BLaER1 treated with 17β-estradiol and CSF1 and Interleukin-3, amounts not matched to agents 10 nM and 100 nM (cell line): ENCODE measurements around the gene STOML1.

Source experiments
- H3K27ac ChIP-seq, 11 experiments: shearing (Covaris generic); formaldehyde crosslinking; 2 replicates each; pipeline ENCODE4 v1.8.1; 2022
- H3K27me3 ChIP-seq, 11 experiments: shearing (Covaris generic); formaldehyde crosslinking; 2 replicates each; pipeline ENCODE4 v1.8.1; 2022
- H3K36me3 ChIP-seq, 11 experiments: shearing (Covaris generic); formaldehyde crosslinking; 2 replicates each; pipeline ENCODE4 v1.8.1; 2022
- H3K4me1 ChIP-seq, 10 experiments: shearing (Covaris generic); formaldehyde crosslinking; 2 replicates each; pipeline ENCODE4 v1.8.1; 2022
- H3K4me2 ChIP-seq, 11 experiments: shearing (Covaris generic); formaldehyde crosslinking; 2 replicates each; pipeline ENCODE4 v1.8.1; 2022
- H3K4me3 ChIP-seq, 10 experiments: shearing (Covaris generic); formaldehyde crosslinking; 2 replicates each; pipeline ENCODE4 v1.8.1; 2022
- H3K9ac ChIP-seq, 11 experiments: shearing (Covaris generic); formaldehyde crosslinking; 2 replicates each; pipeline ENCODE4 v1.8.1; 2022
- H3K9me3 ChIP-seq, 11 experiments: shearing (Covaris generic); formaldehyde crosslinking; replicated peaks in 1 of 11; 2 replicates each; pipeline ENCODE4 v1.8.1; 2022
- H4K20me1 ChIP-seq, 11 experiments: shearing (Covaris generic); formaldehyde crosslinking; 2 replicates each; pipeline ENCODE4 v1.8.1; 2022
- Cebpa-rat ChIP-seq, 11 experiments: shearing (Covaris generic); IDR thresholded peaks; 2 replicates each; pipeline ENCODE4 v1.8.1; 2022

The STOML1 gene, protein sequence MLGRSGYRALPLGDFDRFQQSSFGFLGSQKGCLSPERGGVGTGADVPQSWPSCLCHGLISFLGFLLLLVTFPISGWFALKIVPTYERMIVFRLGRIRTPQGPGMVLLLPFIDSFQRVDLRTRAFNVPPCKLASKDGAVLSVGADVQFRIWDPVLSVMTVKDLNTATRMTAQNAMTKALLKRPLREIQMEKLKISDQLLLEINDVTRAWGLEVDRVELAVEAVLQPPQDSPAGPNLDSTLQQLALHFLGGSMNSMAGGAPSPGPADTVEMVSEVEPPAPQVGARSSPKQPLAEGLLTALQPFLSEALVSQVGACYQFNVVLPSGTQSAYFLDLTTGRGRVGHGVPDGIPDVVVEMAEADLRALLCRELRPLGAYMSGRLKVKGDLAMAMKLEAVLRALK

DNA sequence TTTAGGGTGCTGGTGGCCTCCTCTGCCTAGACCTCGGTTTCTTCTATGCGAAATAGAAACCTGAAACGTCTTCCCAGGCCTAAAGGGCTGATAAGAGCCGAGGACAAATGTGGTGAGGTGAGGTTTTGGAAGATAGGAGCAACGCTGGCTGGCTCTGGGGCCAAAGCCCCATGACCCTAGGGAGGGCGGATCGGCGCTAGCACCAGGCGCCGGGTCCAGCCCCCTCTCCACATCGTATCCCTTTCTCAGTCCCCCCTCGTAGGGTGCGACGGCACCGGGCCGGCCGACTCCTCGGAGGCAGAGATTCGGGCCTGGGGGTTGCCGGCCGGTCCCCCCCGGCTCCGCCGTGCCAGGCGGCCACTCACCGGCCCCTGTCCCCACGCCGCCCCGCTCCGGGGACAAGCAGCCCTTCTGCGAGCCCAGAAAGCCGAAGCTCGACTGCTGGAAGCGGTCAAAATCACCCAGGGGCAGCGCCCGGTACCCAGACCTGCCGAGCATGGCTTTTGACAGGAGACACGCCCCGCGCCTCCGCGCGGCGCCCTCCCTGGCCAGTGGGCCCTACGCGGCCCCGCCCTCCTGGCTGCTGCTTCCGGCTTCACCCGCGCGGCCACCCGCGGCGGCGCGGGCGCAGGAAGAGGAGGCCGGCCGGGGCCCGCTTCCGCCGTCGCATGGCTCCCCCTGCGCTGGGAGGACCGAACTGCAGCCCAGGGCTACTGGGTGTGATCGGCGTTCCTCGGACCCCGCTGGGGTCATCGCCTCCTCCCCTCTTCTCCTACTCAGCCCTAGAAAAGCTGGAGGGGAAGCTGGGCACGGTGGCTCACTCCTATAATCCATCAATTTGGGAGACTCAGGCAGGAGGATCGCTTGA, at the start of gene STOML1:
TSS of gene STOML1 (minus strand) at position 570 of the 868 bp plus-strand sequence. CDS start at position 498, 72 bp downstream.
- TF ChIP-seq Cebpa-rat (IDR thresholded peaks at IDR 0.05) = no peak
- Histone ChIP-seq H3K27me3 (no peaks in the 10 kb centered on the region; a peak in 1 of 22 replicates), H3K36me3 (no peaks in the 10 kb centered on the region), H4K20me1 (peaks cover 0 to 11% (median 0%) of the 10 kb centered on the region in 11 experiments; a peak in 7 of 22 replicates), H3K9ac (peak within 1 kb of the TSS; percentile 70 to 87 (median 81)), H3K4me1 (peaks cover 59 to 74% (median 64%) of the 10 kb centered on the region in 10 experiments), H3K27ac (peak within 1 kb of the TSS; percentile 35 to 79 (median 66); a peak in 21 of 22 replicates), H3K9me3 (no peaks in the 10 kb centered on the region), H3K4me3 (peak within 1 kb of the TSS; percentile 75 to 92 (median 85)), H3K4me2 (peak within 1 kb of the TSS; percentile 88 to 100 (median 97))

DNA sequence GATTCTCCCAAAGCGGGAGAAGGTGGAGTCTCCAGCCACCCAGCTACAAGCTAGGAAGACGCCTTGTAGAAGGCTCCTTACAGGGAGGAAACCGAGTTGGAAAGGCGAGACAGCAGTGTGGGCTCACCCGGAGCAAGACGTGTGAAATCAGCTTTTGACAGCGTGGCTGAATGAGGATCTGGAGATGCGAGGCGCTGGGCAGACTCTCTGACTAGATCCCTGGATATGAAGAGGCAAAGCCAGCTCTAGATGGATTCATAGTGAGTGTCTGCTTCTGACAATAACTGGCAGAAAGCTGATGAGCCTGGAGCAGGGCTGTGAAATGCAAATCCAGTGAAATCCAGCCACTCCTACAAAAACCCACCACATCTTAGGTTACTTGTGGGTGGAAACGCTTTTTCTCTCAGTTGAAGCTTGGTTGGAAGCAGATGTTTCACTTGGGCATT, 49.2 kb upstream of the STOML1 start:
- no peak overlapping the region for H3K9ac ChIP-seq
- no peaks in the 10 kb centered on the region for H3K27me3 ChIP-seq
- no peaks in the 10 kb centered on the region; a peak in 1 of 20 replicates for H3K4me1 ChIP-seq
- H3K4me2 ChIP-seq = no peak overlapping the region
- no peak overlapping the region for H3K27ac ChIP-seq
- TF ChIP-seq Cebpa-rat (IDR thresholded peaks at IDR 0.05) = no peak
- H3K36me3 ChIP-seq = peaks cover 5 to 55% (median 16%) of the 10 kb centered on the region in 11 experiments; a peak in 19 of 22 replicates
- no peaks in the 10 kb centered on the region for H3K9me3 ChIP-seq
- peaks cover 0 to 96% (median 18%) of the 10 kb centered on the region in 11 experiments; a peak in 12 of 22 replicates for H4K20me1 ChIP-seq
- no peak overlapping the region for H3K4me3 ChIP-seq

DNA sequence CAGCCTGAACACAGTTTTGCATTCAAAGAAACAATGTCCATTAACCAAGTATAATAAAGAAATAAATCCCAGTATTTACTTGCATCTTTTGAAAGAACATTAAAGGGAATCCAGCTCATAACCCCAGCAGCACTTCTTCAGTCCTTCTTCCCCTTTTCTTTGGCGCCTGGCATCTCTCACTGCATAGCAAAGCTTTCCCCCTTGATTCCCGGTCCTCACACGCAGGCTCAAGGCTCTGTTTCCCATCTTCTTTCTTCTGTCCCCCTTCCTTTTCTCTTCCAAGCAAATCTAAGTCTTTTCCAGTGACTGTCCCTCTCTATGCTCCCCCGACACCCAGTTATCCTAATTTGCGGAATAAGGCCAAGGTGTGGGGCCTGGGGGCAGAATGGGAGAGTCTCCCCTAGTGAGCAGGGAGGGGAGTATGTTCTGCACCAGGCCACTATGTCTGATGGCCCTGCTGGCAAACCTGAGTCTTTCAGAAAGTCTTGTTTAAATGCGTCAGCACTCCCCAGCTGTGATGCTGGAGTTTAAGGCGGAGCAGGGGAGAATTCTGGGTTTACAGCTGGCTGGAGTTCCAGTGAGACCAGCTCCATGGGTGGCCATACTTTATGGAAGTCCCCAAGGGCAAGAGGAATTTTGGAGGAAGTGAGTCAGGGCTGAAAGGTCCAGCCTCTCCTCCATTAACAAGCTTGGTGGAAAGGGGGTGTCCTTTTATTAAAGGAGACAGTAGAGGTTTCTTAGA, 48.2 kb upstream of the STOML1 start:
- peaks cover 0 to 5% (median 0%) of the 10 kb centered on the region in 10 experiments; a peak in 2 of 20 replicates for H3K4me1 ChIP-seq
- peaks cover 0 to 100% (median 28%) of the 10 kb centered on the region in 11 experiments; a peak in 13 of 22 replicates for H4K20me1 ChIP-seq
- no peak overlapping the region for H3K9ac ChIP-seq
- no peaks in the 10 kb centered on the region for H3K27me3 ChIP-seq
- no peak overlapping the region for H3K4me3 ChIP-seq
- no peak overlapping the region for H3K4me2 ChIP-seq
- H3K36me3 ChIP-seq = peaks cover 16 to 65% (median 27%) of the 10 kb centered on the region in 11 experiments
- no peak for TF ChIP-seq Cebpa-rat (IDR thresholded peaks at IDR 0.05)
- no peak overlapping the region for H3K27ac ChIP-seq
- no peaks in the 10 kb centered on the region for H3K9me3 ChIP-seq

DNA sequence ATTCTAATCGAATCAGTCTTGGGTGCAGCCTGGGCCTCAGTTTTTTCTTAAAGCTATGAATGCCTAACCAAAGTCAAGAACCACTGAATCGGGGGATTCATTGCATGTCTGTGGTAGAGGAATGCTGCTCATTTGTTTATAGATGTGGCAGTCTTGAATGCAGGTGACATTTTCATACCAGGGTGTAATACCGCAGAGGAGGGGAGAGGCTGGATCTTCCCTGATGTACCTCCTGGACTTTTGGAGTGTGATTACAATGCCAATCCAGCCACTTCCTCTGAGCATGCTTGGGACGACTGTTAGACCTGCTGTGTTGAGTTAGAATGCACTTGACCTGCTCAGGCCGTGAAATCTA, 47.5 kb upstream of the STOML1 start:
- no peak overlapping the region for H3K9ac ChIP-seq
- peaks cover 0 to 5% (median 0%) of the 10 kb centered on the region in 10 experiments; a peak in 3 of 20 replicates for H3K4me1 ChIP-seq
- peaks cover 22 to 70% (median 33%) of the 10 kb centered on the region in 11 experiments for H3K36me3 ChIP-seq
- no peak overlapping the region for H3K4me2 ChIP-seq
- no peak overlapping the region for H3K4me3 ChIP-seq
- H4K20me1 ChIP-seq = peaks cover 0 to 100% (median 33%) of the 10 kb centered on the region in 11 experiments; a peak in 13 of 22 replicates
- no peaks in the 10 kb centered on the region for H3K9me3 ChIP-seq
- H3K27ac ChIP-seq = no peak overlapping the region
- no peaks in the 10 kb centered on the region for H3K27me3 ChIP-seq
- no peak for TF ChIP-seq Cebpa-rat (IDR thresholded peaks at IDR 0.05)

DNA sequence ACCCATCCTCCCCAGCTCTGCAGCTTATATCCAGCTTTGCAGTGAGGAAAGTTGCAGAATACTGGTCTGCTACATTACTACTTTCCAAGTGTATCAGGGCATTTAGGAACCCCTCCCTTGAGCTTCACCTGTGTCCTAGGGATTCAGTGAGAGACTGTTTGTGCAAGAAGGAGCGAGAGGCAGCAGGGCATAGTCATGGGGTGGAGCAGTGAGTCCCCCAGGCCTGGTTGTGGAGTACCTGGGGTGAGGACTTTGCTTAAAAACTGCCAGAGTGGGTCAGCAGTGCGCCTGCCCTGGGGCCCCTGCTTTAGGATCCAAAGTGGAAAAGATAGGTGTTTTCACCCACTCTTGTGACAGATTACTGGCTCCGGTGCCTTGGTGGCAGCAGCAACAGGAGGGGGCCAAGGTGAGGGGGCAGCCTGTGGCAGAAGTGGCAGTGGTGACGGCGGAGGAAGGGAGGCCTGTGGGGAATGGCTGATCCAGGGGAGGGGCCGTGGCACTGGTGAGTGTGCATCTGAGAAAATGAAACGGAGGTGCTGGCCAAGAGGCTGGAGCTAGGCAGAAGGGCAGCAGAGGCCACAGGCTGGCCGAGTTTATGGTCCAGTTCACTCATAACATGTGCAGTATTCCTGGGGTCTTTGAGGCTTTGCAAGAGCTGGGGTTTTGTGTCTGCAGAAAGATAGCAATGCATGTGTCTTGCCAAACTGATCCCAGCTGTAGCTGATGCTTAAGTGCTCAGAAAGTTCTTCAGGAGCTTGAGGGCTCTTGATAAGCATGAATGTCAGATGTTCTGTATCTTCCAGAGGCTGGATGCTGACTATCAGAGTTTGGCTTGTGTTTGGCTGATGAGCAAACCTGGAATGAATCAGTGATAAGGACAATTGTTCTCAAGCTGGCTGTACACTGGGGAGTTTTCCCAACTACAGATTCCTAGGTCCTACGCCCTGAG, 46.9 kb upstream of the STOML1 start:
- no peak overlapping the region for H3K9ac ChIP-seq
- peaks cover 0 to 12% (median 0%) of the 10 kb centered on the region in 10 experiments; a peak in 4 of 20 replicates for H3K4me1 ChIP-seq
- no peak overlapping the region for H3K4me3 ChIP-seq
- H3K27ac ChIP-seq = no peak overlapping the region
- H3K9me3 ChIP-seq = no peaks in the 10 kb centered on the region
- no peaks in the 10 kb centered on the region for H3K27me3 ChIP-seq
- no peak overlapping the region for H3K4me2 ChIP-seq
- TF ChIP-seq Cebpa-rat (IDR thresholded peaks at IDR 0.05) = no peak
- peaks cover 29 to 70% (median 40%) of the 10 kb centered on the region in 11 experiments for H3K36me3 ChIP-seq
- H4K20me1 ChIP-seq = peaks cover 0 to 100% (median 39%) of the 10 kb centered on the region in 11 experiments; a peak in 12 of 22 replicates

DNA sequence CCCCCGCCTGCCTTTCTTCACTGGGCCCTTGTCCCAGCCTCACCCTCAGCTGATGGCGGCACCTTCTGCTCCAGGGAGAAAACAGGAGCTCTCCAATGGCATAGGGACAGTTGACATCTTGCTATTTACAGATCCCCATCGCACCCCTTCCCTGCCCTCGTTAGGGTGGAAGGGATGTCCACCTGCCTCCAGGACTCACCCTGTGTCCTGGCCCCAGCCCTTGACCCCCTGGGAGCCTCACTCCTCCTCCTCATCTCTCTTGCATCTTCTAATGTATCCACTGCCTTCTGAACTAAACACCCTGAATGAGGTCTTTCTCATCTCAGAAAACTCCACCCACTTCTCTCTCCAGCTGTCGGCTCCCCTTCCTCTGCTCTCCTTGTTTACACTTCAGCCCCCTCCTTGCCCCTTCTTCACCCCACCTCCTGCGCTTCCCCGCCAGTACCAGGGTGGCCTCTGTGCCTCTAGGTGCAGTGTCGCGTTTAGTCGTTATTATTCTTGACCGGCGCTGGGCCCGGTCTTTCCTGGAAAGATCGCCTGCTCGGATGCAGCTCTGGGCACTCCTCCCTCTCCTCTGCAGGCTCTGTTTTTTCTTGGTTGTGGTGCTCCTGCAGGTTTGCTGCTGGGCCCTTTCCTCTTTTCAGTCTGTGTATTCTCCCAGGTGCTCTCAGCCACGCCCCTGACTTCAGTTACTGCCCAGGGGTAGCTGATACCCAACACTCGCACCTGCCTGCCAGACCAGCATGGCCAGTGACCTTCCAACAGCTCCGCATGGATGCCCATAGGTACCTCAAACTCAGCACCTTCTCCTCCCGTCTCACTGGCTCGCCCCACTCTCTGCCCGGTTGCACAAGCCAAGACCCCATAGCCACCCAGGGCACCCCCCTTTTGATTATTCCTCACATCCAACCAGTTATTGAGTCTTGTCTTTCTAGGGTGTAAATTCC, 45.3 kb upstream of the STOML1 start:
- Histone ChIP-seq H3K27me3 (no peaks in the 10 kb centered on the region), H3K27ac (no peak overlapping the region), H4K20me1 (peaks cover 0 to 99% (median 43%) of the 10 kb centered on the region in 11 experiments; a peak in 14 of 22 replicates), H3K36me3 (peaks cover 44 to 73% (median 55%) of the 10 kb centered on the region in 11 experiments), H3K4me3 (no peak overlapping the region), H3K4me2 (no peak overlapping the region), H3K4me1 (peaks cover 0 to 12% (median 9%) of the 10 kb centered on the region in 10 experiments; a peak in 10 of 20 replicates), H3K9me3 (no peaks in the 10 kb centered on the region), H3K9ac (no peak overlapping the region)
- TF ChIP-seq Cebpa-rat (IDR thresholded peaks at IDR 0.05) = no peak
